ENCODE results near the gene HS3ST2.

- TF ChIP-seq CTCF (IDR thresholded peaks at IDR 0.05) = no peak
- TF ChIP-seq POLR2A (IDR thresholded peaks at IDR 0.05) = no peak
These were observed 29.2 kb downstream of the HS3ST2 start for GRCh38 chr16:22843122-22843521.
